GM19324 (cell line): ENCODE data around the gene HSPA14.
"Not testable (repeated sequence)": the region's sequence is repeated elsewhere in the genome, so short reads cannot be mapped to it uniquely, and the experiment has no call there.

Experiments
- ATAC-seq: cut with Tn5 transposase; IDR thresholded peaks from one replicate; pipeline ENCODE4 v1.9.1; 2021; ENCODE audit warnings: mild to moderate bottlenecking, moderate library complexity; ENCODE audit not compliant: unreplicated experiment, low FRiP score

Gene HSPA14

GRCh38 chr10:14879928-14880193 is 41.8 kb downstream of the HSPA14 start:
- no peak for ATAC-seq

GRCh38 chr10:14880229-14880628 is 42.1 kb downstream of the HSPA14 start:
- no peak for ATAC-seq

- no peak for ATAC-seq
Measured at GRCh38 chr10:14884082-14884481, 46.0 kb downstream of the HSPA14 start.

- ATAC-seq, result no peak
Measured at GRCh38 chr10:14889318-14889717, 51.2 kb downstream of the HSPA14 start.

- no peak for ATAC-seq
Measured at GRCh38 chr10:14891151-14891550, 53.0 kb downstream of the HSPA14 start.

GRCh38 chr10:14904316-14904732 is 66.2 kb downstream of the HSPA14 start:
- no peak for ATAC-seq

DNA sequence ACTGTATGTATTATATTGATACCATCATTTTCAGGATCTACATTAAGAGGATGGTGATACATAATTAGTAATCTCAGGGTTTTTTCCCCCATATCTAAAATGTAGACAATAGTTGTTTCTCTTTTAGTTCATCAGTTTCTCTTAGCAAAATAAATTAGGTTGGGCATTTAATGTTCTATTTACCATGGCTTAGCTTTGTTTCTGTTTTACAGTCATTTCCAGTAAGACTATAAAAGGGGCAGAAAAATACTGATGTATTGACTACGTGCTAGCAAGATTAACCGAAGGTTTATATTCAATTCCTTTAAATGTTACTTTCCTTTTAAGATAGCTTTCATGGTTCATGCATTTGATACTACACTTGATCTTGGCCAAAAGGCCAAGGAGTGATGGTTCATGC is 66.8 kb downstream of the HSPA14 start:
- no peak for ATAC-seq

- ATAC-seq, result no peak
Measured at GRCh38 chr10:14905890-14906289, 67.8 kb downstream of the HSPA14 start.

- ATAC-seq, result no peak
Measured at GRCh38 chr10:14906765-14907164, 68.7 kb downstream of the HSPA14 start.

DNA sequence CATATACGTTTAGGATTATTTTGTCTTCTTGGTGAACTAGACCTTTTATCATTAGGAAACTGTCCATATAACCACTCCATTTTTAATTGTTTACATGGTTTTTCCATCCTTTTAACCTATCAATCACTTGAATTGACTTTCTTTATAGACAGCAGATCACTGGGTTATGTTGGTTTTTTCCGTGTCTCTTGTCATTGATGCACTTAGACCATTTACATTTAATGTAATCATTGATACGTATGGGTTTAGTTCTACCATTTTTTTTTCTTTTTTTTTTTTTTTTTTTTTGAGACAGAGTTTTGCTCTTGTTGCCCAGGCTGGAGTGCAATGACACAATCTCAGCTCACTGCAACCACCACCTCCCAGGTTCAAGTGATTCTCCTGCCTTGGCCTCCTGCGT is 69.5 kb downstream of the HSPA14 start:
- not testable (repeated sequence) for ATAC-seq

DNA sequence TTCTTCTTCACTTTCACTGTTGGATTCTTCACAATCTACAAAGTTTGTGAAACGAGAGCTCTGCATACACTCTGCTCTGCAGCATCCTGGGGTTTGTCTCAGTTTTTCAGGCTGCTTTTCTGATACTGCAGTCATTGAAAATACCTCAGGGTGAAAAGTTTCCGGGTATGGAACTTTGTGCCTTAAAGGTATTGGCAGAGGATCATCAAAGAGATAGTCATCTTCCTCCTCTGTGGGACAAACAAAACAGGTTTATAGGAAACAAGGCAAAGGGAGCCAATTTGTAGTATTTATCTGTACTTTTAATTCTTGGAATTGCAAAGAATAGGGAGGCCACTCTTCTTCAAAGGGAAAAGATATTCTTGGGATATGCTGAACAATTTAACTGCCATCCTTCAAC is 71.0 kb downstream of the HSPA14 start:
- ATAC-seq, result no peak

- ATAC-seq, result no peak
Measured at GRCh38 chr10:14910953-14911352, 72.8 kb downstream of the HSPA14 start.

GRCh38 chr10:14911801-14912200 is 73.7 kb downstream of the HSPA14 start:
- no peak for ATAC-seq

GRCh38 chr10:14916600-14916999 is 78.5 kb downstream of the HSPA14 start:
- ATAC-seq, result no peak

- no peak for ATAC-seq
Measured at GRCh38 chr10:14917827-14918226, 79.7 kb downstream of the HSPA14 start.

DNA sequence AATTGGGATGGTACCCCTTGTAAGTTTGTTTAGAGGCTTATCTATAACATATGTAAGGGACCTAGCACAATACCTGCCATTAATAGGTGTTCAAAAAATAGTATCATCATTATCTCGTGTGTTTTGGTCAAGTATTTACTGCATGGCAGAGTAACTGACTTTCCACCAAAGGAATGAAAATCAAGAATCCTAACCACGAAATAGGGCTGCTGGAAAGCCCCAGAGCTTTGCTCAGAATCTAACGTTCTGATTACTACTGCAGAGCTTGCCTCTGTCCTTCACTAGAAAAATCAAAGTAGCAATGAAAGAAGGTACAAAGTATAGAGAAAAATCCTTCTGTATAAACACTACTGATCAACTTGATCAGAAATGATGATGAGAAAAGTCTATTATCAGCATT is 80.9 kb downstream of the HSPA14 start:
- no peak for ATAC-seq
